Erythroblast (primary cell): ENCODE results near the gene CFAP92.

Experiments
- GATA1 ChIP-seq: IDR thresholded peaks from 2 replicates; pipeline ENCODE4 v1.6.1; 2011; ENCODE audit warnings: low read depth, mild to moderate bottlenecking, control low read depth, low read length, moderate library complexity
- POLR2A ChIP-seq: IDR thresholded peaks from 2 replicates; pipeline ENCODE4 v1.6.1; 2011; ENCODE audit warnings: mild to moderate bottlenecking, low read length

- TF ChIP-seq POLR2A (no peak), GATA1 (no peak)
Measured at GRCh38 chr3:128903501-128903900, 90.4 kb downstream of the CFAP92 start.
